ENCODE results near the gene ZRANB1. TPM values are rescaled to one million over a fixed set of nuclear protein-coding genes. Genes with fewer than 3 reads are reported as not detected.

The ZRANB1 gene
- total RNA-seq, 1 donor from 2014 or later, result 28.9 TPM

- no peak for DNase-seq
Observed at GRCh38 chr10:124977161-124977560, 35.2 kb downstream of the ZRANB1 start.

GRCh38 chr10:124977648-124978375 lies 35.9 kb downstream of the ZRANB1 start:
- no peaks in the 10 kb centered on the region for H3K36me3 Mint-ChIP-seq (ENCODE audit: unreplicated experiment)
- H3K27me3 Mint-ChIP-seq (ENCODE audit: unreplicated experiment), result no peaks in the 10 kb centered on the region
- DNase-seq, result no peak
- H3K4me1 Mint-ChIP-seq (ENCODE audit: low read depth, unreplicated experiment), result peaks cover 13% of the 10 kb centered on the region
- H3K4me3 Mint-ChIP-seq (ENCODE audit: unreplicated experiment), result peak overlapping the region; percentile 26
- H3K9me3 Mint-ChIP-seq (ENCODE audit: unreplicated experiment), result no peaks in the 10 kb centered on the region
- TF ChIP-seq, protein P1, sequence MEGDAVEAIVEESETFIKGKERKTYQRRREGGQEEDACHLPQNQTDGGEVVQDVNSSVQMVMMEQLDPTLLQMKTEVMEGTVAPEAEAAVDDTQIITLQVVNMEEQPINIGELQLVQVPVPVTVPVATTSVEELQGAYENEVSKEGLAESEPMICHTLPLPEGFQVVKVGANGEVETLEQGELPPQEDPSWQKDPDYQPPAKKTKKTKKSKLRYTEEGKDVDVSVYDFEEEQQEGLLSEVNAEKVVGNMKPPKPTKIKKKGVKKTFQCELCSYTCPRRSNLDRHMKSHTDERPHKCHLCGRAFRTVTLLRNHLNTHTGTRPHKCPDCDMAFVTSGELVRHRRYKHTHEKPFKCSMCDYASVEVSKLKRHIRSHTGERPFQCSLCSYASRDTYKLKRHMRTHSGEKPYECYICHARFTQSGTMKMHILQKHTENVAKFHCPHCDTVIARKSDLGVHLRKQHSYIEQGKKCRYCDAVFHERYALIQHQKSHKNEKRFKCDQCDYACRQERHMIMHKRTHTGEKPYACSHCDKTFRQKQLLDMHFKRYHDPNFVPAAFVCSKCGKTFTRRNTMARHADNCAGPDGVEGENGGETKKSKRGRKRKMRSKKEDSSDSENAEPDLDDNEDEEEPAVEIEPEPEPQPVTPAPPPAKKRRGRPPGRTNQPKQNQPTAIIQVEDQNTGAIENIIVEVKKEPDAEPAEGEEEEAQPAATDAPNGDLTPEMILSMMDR (IDR thresholded peaks at IDR 0.05; ENCODE audit: partially characterized antibody, unreplicated experiment), result no peak
- H3K27ac Mint-ChIP-seq (ENCODE audit: unreplicated experiment), result peak overlapping the region; percentile 59

More at GRCh38 chr10:124977161-124977560, 35.2 kb downstream of the ZRANB1 start:
- Mint-ChIP-seq H3K4me1 (ENCODE audit: low read depth, unreplicated experiment) (peaks cover 13% of the 10 kb centered on the region), H3K4me3 (ENCODE audit: unreplicated experiment) (no peak overlapping the region), H3K27me3 (ENCODE audit: unreplicated experiment) (no peaks in the 10 kb centered on the region), H3K9me3 (ENCODE audit: unreplicated experiment) (no peaks in the 10 kb centered on the region), H3K36me3 (ENCODE audit: unreplicated experiment) (no peaks in the 10 kb centered on the region), H3K27ac (ENCODE audit: unreplicated experiment) (no peak overlapping the region)
- TF ChIP-seq, protein P1 (IDR thresholded peaks at IDR 0.05; ENCODE audit: partially characterized antibody, unreplicated experiment), result no peak

DNA sequence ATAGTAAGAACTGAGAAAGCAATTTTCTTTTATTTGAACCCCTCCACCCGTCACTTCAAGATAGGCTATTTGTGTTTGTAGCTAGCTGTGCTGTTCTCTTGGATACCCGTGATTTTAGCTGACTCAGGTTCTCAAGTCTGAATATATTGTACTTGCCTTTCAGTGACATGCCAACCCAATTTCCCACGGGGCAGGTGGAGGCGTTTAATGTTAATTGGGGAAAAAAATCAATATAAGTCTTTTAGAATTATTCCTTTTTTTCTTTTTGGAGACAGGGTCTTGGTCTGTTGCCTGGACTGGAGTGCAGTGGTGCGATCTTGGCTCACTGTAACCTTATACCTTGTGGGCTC lies 36.4 kb downstream of the ZRANB1 start:
- peak; percentile 63 for DNase-seq
- TF ChIP-seq, protein P1 (IDR thresholded peaks at IDR 0.05; ENCODE audit: partially characterized antibody, unreplicated experiment), result no peak
- peak overlapping the region; percentile 26 for H3K4me3 Mint-ChIP-seq (ENCODE audit: unreplicated experiment)
- peaks cover under 1% of the 10 kb centered on the region for H3K9me3 Mint-ChIP-seq (ENCODE audit: unreplicated experiment)
- peak overlapping the region; percentile 59 for H3K27ac Mint-ChIP-seq (ENCODE audit: unreplicated experiment)
- H3K27me3 Mint-ChIP-seq (ENCODE audit: unreplicated experiment), result no peaks in the 10 kb centered on the region
- H3K4me1 Mint-ChIP-seq (ENCODE audit: low read depth, unreplicated experiment), result peaks cover 13% of the 10 kb centered on the region
- H3K36me3 Mint-ChIP-seq (ENCODE audit: unreplicated experiment), result no peaks in the 10 kb centered on the region

DNA sequence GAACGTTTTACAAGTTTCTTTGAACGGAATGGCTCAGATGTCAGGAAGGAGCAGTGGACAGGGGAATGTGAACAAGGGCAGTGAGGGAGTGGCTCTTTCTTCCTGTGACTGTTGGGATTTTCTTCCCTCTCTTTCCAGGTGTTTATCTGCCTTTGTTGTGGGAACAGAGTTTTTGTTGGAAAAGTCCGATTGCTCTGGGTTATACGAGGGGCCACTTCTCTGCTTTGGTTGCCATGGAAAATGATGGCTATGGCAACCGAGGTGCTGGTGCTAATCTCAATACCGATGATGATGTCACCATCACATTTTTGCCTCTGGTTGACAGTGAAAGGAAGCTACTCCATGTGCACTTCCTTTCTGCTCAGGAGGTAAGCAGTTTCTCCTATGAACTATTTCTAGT lies 41.4 kb downstream of the ZRANB1 start:
- no peak overlapping the region for H3K4me3 Mint-ChIP-seq (ENCODE audit: unreplicated experiment)
- H3K36me3 Mint-ChIP-seq (ENCODE audit: unreplicated experiment), result no peaks in the 10 kb centered on the region
- H3K4me1 Mint-ChIP-seq (ENCODE audit: low read depth, unreplicated experiment), result peaks cover 4% of the 10 kb centered on the region
- H3K27ac Mint-ChIP-seq (ENCODE audit: unreplicated experiment), result no peak overlapping the region
- TF ChIP-seq, protein P1 (IDR thresholded peaks at IDR 0.05; ENCODE audit: partially characterized antibody, unreplicated experiment), result no peak
- H3K27me3 Mint-ChIP-seq (ENCODE audit: unreplicated experiment), result no peaks in the 10 kb centered on the region
- no peak for DNase-seq
- peaks cover 10% of the 10 kb centered on the region for H3K9me3 Mint-ChIP-seq (ENCODE audit: unreplicated experiment)

DNA sequence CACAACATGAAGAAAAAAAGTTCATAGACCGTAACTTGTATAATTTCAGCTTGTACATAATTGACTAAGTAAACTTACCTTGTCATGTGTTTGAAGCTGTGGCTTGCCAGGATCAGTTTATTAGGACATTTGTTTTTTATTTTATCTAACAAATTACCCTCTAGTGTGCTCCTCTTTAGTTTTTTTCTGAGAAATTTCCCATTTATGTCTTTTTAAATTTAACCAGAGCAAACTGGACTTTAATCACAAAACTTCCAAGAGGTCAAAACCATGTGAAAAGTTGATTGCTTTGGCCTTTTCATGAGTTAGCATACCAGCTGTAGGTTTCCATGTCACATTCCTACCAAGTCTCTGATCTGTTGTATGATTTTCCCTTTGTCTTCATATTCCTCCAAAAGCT lies 42.5 kb downstream of the ZRANB1 start:
- Mint-ChIP-seq H3K4me3 (ENCODE audit: unreplicated experiment) (no peak overlapping the region), H3K4me1 (ENCODE audit: low read depth, unreplicated experiment) (peaks cover under 1% of the 10 kb centered on the region), H3K36me3 (ENCODE audit: unreplicated experiment) (no peaks in the 10 kb centered on the region), H3K27ac (ENCODE audit: unreplicated experiment) (no peak overlapping the region), H3K9me3 (ENCODE audit: unreplicated experiment) (peaks cover 10% of the 10 kb centered on the region), H3K27me3 (ENCODE audit: unreplicated experiment) (no peaks in the 10 kb centered on the region)
- DNase-seq, result no peak
- TF ChIP-seq, protein P1 (IDR thresholded peaks at IDR 0.05; ENCODE audit: partially characterized antibody, unreplicated experiment), result no peak
